ENCODE results near the gene KCNQ1.

The KCNQ1 gene

DNA sequence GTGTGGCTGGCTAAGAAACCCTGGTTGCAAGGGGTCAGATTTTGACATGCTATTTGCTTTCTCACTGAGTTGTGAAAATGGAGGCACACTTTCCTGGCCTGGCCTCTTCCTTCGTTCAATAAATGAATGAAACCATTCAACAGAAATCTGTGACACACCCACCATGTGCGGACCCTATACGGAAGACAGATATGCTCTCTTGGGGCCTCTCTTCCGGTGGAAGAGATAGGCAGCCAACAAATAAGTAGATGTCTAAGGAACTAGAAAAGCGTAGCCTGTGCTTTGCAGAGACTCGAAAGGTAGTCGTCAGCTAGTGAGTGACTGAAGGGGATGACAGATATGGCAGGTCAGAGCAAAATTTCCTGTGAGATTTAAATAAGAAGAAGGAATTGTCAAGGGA is 249.7 kb downstream of the KCNQ1 start:
- TF ChIP-seq, protein P1, sequence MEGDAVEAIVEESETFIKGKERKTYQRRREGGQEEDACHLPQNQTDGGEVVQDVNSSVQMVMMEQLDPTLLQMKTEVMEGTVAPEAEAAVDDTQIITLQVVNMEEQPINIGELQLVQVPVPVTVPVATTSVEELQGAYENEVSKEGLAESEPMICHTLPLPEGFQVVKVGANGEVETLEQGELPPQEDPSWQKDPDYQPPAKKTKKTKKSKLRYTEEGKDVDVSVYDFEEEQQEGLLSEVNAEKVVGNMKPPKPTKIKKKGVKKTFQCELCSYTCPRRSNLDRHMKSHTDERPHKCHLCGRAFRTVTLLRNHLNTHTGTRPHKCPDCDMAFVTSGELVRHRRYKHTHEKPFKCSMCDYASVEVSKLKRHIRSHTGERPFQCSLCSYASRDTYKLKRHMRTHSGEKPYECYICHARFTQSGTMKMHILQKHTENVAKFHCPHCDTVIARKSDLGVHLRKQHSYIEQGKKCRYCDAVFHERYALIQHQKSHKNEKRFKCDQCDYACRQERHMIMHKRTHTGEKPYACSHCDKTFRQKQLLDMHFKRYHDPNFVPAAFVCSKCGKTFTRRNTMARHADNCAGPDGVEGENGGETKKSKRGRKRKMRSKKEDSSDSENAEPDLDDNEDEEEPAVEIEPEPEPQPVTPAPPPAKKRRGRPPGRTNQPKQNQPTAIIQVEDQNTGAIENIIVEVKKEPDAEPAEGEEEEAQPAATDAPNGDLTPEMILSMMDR (IDR thresholded peaks at IDR 0.05): no peak

DNA sequence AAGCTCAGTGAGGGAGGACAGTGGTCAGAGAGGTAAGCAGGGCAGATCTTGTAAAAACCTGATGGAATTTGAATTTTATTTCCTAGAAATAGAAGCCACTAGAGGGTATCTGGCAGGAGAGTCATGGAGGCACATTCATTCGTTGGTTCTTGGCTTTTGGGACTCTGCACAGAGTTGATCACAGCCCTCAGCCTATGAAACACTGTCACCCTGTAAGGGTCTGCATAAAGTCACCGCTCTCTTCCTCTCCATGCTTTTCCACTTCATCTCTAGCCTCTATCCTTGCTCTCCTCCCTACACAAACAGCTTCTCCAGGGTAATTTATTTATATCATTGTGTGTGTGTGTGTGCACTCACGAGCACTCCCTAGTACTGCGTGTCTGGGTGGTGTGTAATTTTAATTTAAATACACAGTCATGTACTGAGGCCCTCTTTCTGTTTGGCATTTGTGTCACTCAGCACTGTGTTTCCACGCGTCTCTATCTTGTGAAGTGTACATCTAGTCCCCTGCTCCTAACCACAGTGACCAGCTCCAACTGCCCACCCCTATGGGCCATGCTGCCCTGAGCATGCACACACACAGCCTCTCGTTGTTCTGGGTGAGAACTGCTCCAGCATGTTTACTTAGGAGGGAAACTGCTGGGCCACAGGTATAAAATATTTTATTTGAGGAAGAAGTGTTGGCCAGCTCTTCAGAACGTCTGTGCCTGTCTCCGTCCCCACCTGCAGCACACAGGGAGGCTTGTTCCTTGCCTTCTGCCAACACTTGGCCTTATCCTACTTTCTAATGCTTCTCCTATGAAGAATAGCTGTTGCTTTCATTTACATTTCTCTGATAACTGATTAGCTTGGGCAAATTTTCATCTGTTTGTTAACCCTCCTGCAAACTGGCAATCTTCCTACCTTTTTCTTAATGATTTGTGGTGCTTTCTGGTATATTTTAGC is 250.5 kb downstream of the KCNQ1 start:
- TF ChIP-seq, protein P1 (IDR thresholded peaks at IDR 0.05): no peak

DNA sequence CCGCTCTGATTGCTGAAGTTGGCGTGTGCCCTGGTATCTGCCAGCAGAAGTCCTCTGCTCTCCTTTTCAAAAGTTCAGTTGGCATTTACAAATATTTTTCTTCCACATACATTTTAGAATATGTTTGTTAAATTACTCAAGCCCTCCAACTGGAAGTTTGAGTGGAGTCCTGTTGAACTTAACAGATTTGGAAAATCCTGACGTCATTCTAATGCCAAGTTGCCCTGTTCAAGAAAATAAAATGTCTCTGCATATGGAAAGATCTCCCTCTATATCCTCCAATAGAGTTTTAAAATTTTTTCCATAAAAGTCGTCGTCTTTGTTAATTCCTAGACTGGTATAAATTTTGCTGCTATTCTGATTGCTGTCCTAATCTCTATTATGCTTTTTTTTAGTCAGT is 251.6 kb downstream of the KCNQ1 start:
- TF ChIP-seq, protein P1 (IDR thresholded peaks at IDR 0.05): no peak

DNA sequence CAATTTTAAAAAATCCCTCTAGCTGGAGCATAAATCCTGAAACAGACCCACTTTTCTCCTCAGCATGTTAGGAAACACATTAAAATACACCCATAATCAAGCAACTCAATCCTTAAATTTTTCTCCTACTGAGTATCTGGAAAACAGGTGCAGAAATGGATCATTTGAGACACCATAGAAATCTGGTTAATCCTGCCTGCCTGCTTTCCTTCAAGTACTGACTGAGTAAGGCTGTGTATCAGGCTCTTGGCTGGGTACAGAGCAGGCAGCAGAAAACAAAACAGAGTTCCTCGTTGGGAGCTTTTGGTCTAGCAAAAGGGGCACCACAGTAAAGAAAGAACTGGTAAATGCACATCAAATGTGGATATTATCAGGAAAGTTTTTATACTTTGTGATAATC is 253.1 kb downstream of the KCNQ1 start:
- TF ChIP-seq, protein P1 (IDR thresholded peaks at IDR 0.05): no peak

DNA sequence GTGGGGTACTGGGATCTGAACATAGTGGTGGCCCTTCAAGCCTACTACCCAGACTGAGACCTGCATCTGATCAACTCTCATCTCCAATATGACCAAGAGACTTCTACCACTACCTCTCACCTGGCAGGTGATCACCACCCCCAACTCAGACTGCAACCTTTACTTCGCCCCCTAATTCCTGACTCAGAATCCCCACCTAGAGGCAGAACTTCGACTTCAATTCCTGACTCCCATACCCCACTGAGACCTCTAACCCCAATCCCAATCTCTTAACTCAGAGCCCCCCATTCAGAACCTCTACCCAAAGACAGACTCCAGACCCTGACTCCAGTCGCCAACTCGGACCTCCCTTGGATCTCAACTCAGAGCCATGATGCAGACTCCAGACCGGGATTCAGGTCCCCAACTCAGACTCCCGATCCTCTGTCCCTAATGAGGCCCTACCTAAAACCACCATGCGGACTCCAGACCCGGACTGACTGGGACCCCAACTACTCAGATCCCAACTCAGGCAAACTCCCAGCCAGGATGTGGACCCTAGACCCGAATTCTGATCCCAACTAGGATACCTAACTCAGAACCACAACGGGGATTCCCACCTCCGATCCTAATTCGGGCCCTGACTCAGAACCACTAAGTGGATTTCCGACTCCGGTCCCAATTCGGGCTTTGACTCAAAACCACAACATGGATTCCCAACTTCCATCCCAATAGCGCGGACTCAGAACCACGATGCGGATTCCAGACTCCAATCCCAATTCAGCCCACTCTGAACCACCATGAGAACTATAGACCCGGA is 253.8 kb downstream of the KCNQ1 start:
- TF ChIP-seq, protein P1 (IDR thresholded peaks at IDR 0.05): no peak

DNA sequence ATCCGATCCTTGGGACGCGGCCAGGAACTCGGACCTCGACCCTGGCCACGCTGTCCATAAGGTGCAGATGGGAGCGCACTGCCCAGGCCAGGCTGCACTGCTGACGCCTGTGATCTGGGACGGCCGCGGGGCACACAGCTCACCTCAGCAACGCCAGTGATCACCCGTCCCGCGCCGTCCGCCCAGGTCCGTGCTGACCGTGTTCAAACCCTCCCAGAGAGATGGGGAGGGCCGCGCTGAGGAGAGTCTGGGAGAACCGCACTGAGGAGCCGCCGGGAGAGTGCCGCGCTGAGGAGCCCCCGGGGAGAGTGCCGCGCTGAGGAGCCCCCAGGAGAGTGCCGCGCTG is 254.3 kb downstream of the KCNQ1 start:
- TF ChIP-seq, protein P1 (IDR thresholded peaks at IDR 0.05): no peak

DNA sequence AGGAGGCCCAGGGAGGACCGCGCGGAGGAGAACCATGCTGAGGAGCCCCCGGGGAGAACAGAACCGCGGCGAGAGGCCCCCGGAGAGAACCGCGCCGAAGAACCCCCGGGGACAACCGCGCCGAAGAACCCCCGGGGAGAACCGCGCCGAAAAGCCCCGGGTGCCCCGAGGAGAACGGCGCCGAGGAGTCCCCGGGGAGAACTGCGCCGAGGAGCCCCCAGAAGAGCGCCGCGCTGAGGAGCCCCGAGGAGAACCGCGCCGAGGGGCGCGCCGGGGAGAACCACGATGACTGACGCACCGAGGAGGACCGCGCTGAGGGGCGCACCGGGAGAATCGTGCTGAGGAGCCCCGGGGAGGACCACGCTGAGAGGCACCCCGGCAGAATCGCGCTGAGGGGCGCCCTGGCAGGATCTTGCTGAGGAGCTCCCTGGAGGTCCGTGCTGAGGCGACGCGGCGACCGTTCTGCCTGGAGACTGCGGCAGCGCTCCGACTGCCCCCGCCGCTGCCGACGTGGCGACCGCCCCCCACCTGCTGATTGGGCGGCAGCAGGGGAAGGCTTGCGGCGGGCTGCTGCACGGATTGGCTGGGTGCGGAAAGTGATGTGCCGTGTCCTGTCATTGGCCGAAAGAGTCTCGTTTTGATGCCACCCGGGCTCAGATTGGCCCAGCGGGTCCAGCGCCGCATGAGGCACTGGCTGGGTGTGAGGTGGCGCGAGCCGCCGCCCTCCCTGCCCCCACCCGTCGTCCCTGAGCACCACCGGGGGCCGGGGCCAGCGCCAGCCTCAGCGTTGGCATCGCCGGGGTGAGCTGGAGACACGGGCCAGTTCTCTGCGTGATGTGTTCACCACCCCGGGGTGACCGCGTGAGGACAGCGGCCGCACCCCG is 255.0 kb downstream of the KCNQ1 start, which contains the start of gene KCNQ1OT1:
TSS of gene KCNQ1OT1 (minus strand) at position 464 of the 884 bp plus-strand sequence.
- TF ChIP-seq, protein P1 (IDR thresholded peaks at IDR 0.05): no peak
